ENCODE data around the gene SORBS1.

SORBS1 gene

DNA sequence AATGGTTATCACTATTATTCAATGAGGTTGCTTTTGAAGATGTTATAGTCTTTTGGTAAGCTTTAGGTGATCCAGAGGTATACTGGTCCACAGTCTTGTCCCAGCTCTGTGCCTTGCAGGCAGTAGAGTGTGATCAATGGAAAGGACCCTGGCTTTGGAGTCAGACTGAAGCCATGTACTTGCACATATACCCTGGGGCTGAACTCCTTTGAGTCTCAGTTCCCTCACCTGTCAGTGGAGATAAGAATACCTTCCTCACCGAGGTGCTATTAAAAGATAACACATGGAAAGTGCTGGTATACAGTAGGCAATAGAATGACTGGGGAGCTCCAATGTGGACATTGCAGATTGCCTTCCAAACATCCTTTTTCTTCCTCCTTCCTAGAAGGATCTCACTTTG, 254.3 kb downstream of the SORBS1 start:
- TF ChIP-seq EGR1 (IDR thresholded peaks at IDR 0.05) (no peak), NFIC (IDR thresholded peaks at IDR 0.05) (no peak), YY1 (IDR thresholded peaks at IDR 0.05; ENCODE audit: low read depth) (no peak)

DNA sequence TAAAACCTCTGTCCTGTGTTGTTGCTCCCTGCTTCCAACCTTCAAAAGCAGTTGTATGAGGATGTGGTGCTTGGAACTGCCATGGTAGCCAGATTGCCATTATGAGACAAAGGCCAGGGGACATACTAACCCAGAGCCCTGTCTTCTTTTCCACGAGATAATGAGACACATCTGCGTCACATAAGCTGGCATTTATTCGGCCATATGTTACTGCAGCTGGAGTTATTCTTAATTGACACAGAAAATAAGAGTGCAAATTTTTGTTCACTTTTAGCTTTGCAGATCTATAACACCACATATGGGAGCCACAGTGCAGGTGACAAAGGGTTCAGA, 254.9 kb downstream of the SORBS1 start:
- TF ChIP-seq CEBPB (IDR thresholded peaks at IDR 0.05): no peak

- TF ChIP-seq RAD21 (IDR thresholded peaks at IDR 0.05; ENCODE audit: low read depth): no peak
- no peak for TF ChIP-seq REST (IDR thresholded peaks at IDR 0.05; ENCODE audit: low read depth)
- no peak for TF ChIP-seq EGR1 (IDR thresholded peaks at IDR 0.05)
- no peak for TF ChIP-seq NFIC (IDR thresholded peaks at IDR 0.05)
- TF ChIP-seq YY1 (IDR thresholded peaks at IDR 0.05; ENCODE audit: low read depth): no peak
- TF ChIP-seq EP300 (IDR thresholded peaks at IDR 0.05; ENCODE audit: borderline replicate concordance): no peak
- TF ChIP-seq, protein P1, sequence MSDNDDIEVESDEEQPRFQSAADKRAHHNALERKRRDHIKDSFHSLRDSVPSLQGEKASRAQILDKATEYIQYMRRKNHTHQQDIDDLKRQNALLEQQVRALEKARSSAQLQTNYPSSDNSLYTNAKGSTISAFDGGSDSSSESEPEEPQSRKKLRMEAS (IDR thresholded peaks at IDR 0.05): no peak
- TF ChIP-seq TCF12 (IDR thresholded peaks at IDR 0.05; ENCODE audit: low read depth): no peak
- TF ChIP-seq TAF1 (IDR thresholded peaks at IDR 0.05; ENCODE audit: low read depth): no peak
- no peak for TF ChIP-seq CREB1 (IDR thresholded peaks at IDR 0.05; ENCODE audit: low read depth)
- no peak for TF ChIP-seq CEBPB (IDR thresholded peaks at IDR 0.05)
- TF ChIP-seq ZBTB7A (IDR thresholded peaks at IDR 0.05; ENCODE audit: low read depth): no peak
Observed at GRCh38 chr10:95305606-95306317, 255.4 kb downstream of the SORBS1 start.

DNA sequence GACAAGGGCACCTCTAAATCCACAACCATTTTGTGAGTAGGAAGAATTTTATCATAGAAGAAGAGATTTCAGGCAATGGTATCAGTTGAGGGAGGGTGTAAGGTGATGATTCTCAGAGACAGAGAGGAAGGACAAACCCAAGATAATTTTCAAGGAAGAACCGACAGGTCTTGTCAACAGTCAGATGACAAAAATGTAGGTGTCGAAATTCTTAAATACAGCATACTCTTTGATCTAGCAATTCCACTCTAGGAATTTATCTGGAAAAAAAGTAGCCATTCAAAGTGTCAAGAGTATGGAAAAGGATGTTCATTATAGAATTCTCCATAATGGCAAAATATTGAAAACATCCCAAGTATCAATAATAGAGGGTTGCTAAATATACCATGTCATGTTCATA, 256.2 kb downstream of the SORBS1 start:
- TF ChIP-seq REST (IDR thresholded peaks at IDR 0.05; ENCODE audit: low read depth) (no peak), EGR1 (IDR thresholded peaks at IDR 0.05) (no peak), EP300 (IDR thresholded peaks at IDR 0.05; ENCODE audit: borderline replicate concordance) (no peak), CEBPB (IDR thresholded peaks at IDR 0.05) (no peak), TAF1 (IDR thresholded peaks at IDR 0.05; ENCODE audit: low read depth) (no peak), YY1 (IDR thresholded peaks at IDR 0.05; ENCODE audit: low read depth) (no peak), FOXM1 (IDR thresholded peaks at IDR 0.05; ENCODE audit: borderline replicate concordance, low read depth) (no peak), TCF12 (IDR thresholded peaks at IDR 0.05; ENCODE audit: low read depth) (no peak), NFIC (IDR thresholded peaks at IDR 0.05) (no peak)
- TF ChIP-seq, protein P1 (IDR thresholded peaks at IDR 0.05): no peak
- TF ChIP-seq, protein P2, sequence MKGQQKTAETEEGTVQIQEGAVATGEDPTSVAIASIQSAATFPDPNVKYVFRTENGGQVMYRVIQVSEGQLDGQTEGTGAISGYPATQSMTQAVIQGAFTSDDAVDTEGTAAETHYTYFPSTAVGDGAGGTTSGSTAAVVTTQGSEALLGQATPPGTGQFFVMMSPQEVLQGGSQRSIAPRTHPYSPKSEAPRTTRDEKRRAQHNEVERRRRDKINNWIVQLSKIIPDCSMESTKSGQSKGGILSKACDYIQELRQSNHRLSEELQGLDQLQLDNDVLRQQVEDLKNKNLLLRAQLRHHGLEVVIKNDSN (IDR thresholded peaks at IDR 0.05): no peak

DNA sequence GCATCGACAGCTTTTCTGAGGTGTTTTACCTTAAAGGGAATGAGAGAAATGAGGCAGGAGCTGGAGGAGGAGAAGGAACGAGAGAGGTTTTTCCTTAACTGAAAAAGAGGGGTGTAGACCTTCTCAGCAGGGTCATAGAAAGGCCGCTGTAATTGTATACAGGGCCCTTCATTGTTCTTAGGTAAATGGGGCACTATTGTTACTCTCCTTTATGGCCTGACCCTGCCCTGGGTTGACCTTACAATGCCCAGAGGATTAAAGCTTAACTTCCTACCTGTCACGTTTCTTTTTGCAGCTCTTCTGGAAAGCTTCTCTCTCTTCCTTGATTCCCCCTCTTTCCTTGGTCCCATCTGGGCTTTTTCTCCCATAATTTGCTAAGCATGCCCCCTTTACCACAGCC, 256.7 kb downstream of the SORBS1 start:
- TF ChIP-seq RAD21 (IDR thresholded peaks at IDR 0.05; ENCODE audit: low read depth) (no peak), EGR1 (IDR thresholded peaks at IDR 0.05) (no peak), NFIC (IDR thresholded peaks at IDR 0.05) (no peak), YY1 (IDR thresholded peaks at IDR 0.05; ENCODE audit: low read depth) (no peak), FOXM1 (IDR thresholded peaks at IDR 0.05; ENCODE audit: borderline replicate concordance, low read depth) (no peak), ZBTB7A (IDR thresholded peaks at IDR 0.05; ENCODE audit: low read depth) (no peak), TCF12 (IDR thresholded peaks at IDR 0.05; ENCODE audit: low read depth) (no peak), CEBPB (IDR thresholded peaks at IDR 0.05) (no peak)
- TF ChIP-seq, protein P2 (IDR thresholded peaks at IDR 0.05): no peak

- TF ChIP-seq, protein P2 (IDR thresholded peaks at IDR 0.05): no peak
- TF ChIP-seq TAF1 (IDR thresholded peaks at IDR 0.05; ENCODE audit: low read depth): no peak
- TF ChIP-seq CREB1 (IDR thresholded peaks at IDR 0.05; ENCODE audit: low read depth): no peak
- no peak for TF ChIP-seq NFIC (IDR thresholded peaks at IDR 0.05)
- no peak for TF ChIP-seq YY1 (IDR thresholded peaks at IDR 0.05; ENCODE audit: low read depth)
- TF ChIP-seq ZBTB7A (IDR thresholded peaks at IDR 0.05; ENCODE audit: low read depth): no peak
- no peak for TF ChIP-seq EGR1 (IDR thresholded peaks at IDR 0.05)
- TF ChIP-seq, protein P1 (IDR thresholded peaks at IDR 0.05): no peak
- no peak for TF ChIP-seq FOXM1 (IDR thresholded peaks at IDR 0.05; ENCODE audit: borderline replicate concordance, low read depth)
- no peak for TF ChIP-seq EP300 (IDR thresholded peaks at IDR 0.05; ENCODE audit: borderline replicate concordance)
Observed at GRCh38 chr10:95303950-95304349, 257.2 kb downstream of the SORBS1 start.

Measured in Ishikawa (cell line).